Fibroblast of lung (primary cell): ENCODE measurements around the gene MRGPRE.

Experiments
- CTCF ChIP-seq, 2 donors: IDR thresholded peaks in 1 of 2; conservative IDR thresholded peaks in 1 of 2; 1 replicate in 1 of 2; 2 replicates in 1 of 2; pipeline ENCODE4 v1.5.1; 2011 to 2012; ENCODE audit warnings: low read length in 2 of 2, control low read depth in 1 of 2, inconsistent platforms in 1 of 2, low read depth in 1 of 2, mild to moderate bottlenecking in 1 of 2
- EZH2 ChIP-seq: IDR thresholded peaks from 2 replicates; pipeline ENCODE4 v1.5.1; 2012; ENCODE audit warnings: low read length, control low read depth, mild to moderate bottlenecking; ENCODE audit errors: missing control alignments

GRCh38 chr11:3201677-3202181 lies 30.5 kb downstream of the MRGPRE start:
- no peak for TF ChIP-seq CTCF (conservative IDR thresholded peaks at IDR 0.05 in 1 of 2, IDR thresholded peaks at IDR 0.05 in 1 of 2; ENCODE audit: low read depth in 1 of 2, low read length in 2 of 2)
- TF ChIP-seq EZH2 = no peak
